ENCODE measurements around the gene QSOX1. TPM values are rescaled to one million over a fixed set of nuclear protein-coding genes. Genes with fewer than 3 reads are reported as not detected.

Gene QSOX1
- total RNA-seq, 2 donors from 2014 or later: 80.3 to 104 TPM

DNA sequence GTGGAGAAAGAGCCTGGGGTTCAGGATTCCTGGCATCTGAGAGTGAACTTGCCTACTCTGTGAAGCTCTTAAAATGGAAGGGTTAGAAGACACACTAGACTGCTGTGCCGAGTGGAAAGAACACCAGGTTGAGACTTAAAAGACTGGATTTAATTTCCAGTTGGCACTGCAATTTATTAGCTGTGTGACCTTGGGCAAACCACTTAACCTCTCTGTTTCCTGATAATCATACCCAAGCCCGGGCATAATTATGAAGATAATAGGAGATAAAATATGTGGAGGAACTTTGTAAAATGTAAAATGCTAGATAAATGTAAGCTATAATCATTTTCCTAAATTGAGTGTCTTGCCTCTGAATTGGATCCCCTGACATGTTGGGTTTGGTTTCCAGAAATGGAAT, 70.7 kb downstream of the QSOX1 start:
- DNase-seq (ENCODE audit: low spot score): no peak
- intact Hi-C loops (cut with DNase I): no loop called here

- peak; percentile 40 for DNase-seq (ENCODE audit: low spot score)
- intact Hi-C loops (cut with DNase I): no loop called here
Measured at GRCh38 chr1:180227861-180228647, 73.4 kb downstream of the QSOX1 start.

- peak; percentile 53 for DNase-seq (ENCODE audit: low spot score)
- intact Hi-C loops (cut with DNase I): no loop called here
Measured at GRCh38 chr1:180228648-180229482, 74.2 kb downstream of the QSOX1 start.

- intact Hi-C loops (cut with DNase I): no loop called here
- DNase-seq (ENCODE audit: low spot score): peak; percentile 84
Measured at GRCh38 chr1:180229483-180230415, 75.1 kb downstream of the QSOX1 start, which contains the start of gene LHX4. Gene LHX4, plus strand, starts transcription at chr1:180230264. Its CDS starts 266 bp downstream, at chr1:180230530.

GRCh38 chr1:180230416-180230790, 75.7 kb downstream of the QSOX1 start:
- intact Hi-C loops (cut with DNase I): no loop called here
- DNase-seq (ENCODE audit: low spot score): peak; percentile 68

GRCh38 chr1:180230791-180231505, 76.3 kb downstream of the QSOX1 start:
- intact Hi-C loops (cut with DNase I): no loop called here
- peak; percentile 79 for DNase-seq (ENCODE audit: low spot score)

- intact Hi-C loops (cut with DNase I): no loop called here
- peak; percentile 81 for DNase-seq (ENCODE audit: low spot score)
Measured at GRCh38 chr1:180231506-180231921, 76.8 kb downstream of the QSOX1 start.

DNA sequence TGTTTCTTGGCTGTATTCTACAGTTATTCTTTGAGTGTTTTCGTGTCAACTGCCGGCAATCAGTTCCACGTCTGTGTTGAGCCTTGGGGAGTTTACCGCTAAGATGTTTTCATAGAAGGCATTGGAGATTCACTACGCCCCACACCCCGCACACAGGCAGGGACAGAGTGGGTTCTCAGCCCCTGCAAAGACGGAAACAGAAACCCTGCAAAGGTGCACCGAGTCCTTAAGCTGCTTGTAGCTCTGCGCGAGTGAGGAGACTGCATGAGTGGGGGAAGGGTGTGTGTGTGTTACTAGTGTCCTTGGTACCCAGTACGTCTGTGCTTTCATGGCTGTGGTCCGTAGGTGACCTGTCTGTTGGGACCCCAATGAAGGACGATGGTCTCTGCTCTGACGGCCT, 77.3 kb downstream of the QSOX1 start:
- intact Hi-C loops (cut with DNase I): no loop called here
- DNase-seq (ENCODE audit: low spot score): peak; percentile 26

DNA sequence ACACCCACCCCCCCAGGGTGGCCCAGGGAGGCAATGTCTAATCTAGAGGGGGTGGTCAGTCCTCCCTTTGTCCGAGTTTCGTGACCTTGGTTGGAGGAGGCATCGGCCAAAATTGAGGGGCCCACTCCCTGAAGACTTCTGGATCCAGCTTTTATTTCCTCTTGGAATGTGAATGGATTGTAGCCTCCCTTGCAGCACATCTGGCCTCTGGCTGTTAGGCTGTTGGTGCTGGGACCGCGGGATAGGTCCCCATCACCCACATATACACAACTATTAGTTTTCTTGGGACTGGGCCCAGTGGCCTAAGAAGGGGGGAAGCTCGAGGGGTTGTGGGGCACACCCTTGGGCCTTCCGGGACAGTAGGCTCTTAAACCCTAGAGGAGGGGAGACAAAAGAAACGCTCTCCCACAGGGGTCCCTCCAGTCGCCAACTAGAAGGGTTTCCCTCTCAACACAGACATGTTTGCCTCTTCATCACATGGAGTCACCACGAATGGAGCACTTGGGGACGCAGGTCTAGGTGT, 77.9 kb downstream of the QSOX1 start:
- DNase-seq (ENCODE audit: low spot score): peak; percentile 40
- intact Hi-C loops (cut with DNase I): no loop called here

- intact Hi-C loops (cut with DNase I): no loop called here
- DNase-seq (ENCODE audit: low spot score): peak; percentile 80
Measured at GRCh38 chr1:180233191-180234011, 78.7 kb downstream of the QSOX1 start.

DNA sequence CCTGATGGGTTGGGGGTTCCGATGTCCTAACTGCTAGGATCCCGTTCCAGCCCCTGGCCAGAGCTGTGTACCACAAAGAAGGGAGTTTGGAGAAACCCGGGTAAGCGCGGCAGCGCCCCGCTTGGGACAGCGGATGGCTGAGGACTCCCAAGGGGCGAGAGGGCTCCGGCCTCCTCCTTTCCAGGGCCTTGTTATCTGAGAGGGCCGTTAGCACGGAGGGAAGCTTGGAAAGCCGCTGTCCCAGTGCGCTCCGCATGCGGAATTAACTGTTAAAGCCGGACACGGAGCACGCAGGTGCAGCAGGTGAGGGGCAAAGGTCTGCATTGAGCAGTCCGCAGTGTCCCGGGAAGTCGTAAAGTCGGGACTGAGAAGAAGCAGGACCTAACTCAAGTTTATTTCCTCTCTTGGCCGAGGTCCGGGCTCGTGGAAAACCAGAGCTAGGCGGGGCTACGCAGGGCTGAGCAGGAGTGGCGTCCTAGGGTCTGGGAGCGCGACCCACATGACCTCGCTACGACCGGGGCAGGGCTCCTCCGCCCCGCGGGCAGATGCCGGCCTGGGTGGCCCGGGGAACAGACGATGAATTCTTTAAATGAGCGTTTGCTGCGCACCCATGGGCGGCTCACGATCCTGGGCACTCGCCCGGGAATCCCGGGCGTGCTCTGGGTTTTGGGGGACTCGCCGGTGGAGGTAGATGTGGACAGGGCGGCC, 79.9 kb downstream of the QSOX1 start:
- no peak for DNase-seq (ENCODE audit: low spot score)
- intact Hi-C loops (cut with DNase I): no loop called here

DNA sequence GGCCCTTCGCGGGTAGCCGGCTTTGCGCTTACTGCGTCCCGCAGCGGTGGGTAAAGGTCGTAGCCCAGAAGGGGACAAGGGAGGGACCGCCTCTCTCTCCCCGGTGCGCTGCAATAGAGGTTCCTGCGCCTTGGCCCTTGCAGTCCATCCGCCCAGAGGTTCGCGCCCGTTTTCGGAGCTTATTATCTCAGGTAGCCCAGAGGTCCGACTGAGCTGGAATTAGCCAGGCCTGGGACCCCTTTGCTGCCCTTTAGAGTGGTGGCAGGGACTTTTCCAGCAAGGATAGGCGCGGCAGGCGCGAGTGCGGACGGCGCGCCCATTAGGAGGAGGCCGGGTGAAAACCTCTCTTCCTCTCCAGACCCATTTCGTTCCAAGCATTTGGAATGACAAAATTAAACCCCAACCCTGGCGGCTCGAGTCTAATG, 80.4 kb downstream of the QSOX1 start:
- intact Hi-C loops (cut with DNase I): no loop called here
- no peak for DNase-seq (ENCODE audit: low spot score)

- intact Hi-C loops (cut with DNase I): no loop called here
- DNase-seq (ENCODE audit: low spot score): no peak
Measured at GRCh38 chr1:180235502-180236239, 81.0 kb downstream of the QSOX1 start.

- DNase-seq (ENCODE audit: low spot score): peak; percentile 58
- intact Hi-C loops (cut with DNase I): no loop called here
Measured at GRCh38 chr1:180236698-180237509, 82.2 kb downstream of the QSOX1 start.

GRCh38 chr1:180237869-180238476, 83.3 kb downstream of the QSOX1 start:
- intact Hi-C loops (cut with DNase I): no loop called here
- no peak for DNase-seq (ENCODE audit: low spot score)
